Gastrocnemius medialis (tissue), 4 donors: Measurements from ENCODE around the gene TMPRSS2. TPM values are rescaled to one million over a fixed set of nuclear protein-coding genes. Genes with fewer than 3 reads are reported as not detected.

Experiments used
- ATAC-seq, 2 donors: fragments of 150-250 bp; one replicate each; pipeline ENCODE4 v1.9.1; 2016
- DNase-seq, 2 donors: peaks; one replicate each; pipeline ENCODE4 v3.0.0-alpha.2; 2019
- H3K27ac ChIP-seq, 4 donors: fragments of 200-600 bp; sonication (generic); 1 replicate in 1 of 4; 2 replicates in 3 of 4; pipeline ENCODE4 v1.5.1; 2016 to 2018; ENCODE audit warnings: mild to moderate bottlenecking in 2 of 4, moderate library complexity in 1 of 4
- H3K27me3 ChIP-seq, 3 donors: fragments of 200-600 bp; sonication (generic) in 2 of 3; 1 replicate in 1 of 3; 2 replicates in 2 of 3; pipeline versions ENCODE4 v1.5.1 to v1.6.0; 2016 to 2019; ENCODE audit warnings: mild to moderate bottlenecking in 1 of 3, moderate library complexity in 1 of 3
- H3K36me3 ChIP-seq, 2 donors: fragments of 200-600 bp; sonication (generic) in 1 of 2; one replicate each; pipeline ENCODE4 v1.5.1; 2017 to 2018
- H3K4me1 ChIP-seq, 2 donors: fragments of 200-600 bp; sonication (generic) in 1 of 2; one replicate each; pipeline ENCODE4 v1.5.1; 2016 to 2017; ENCODE audit warnings: mild to moderate bottlenecking in 2 of 2
- H3K4me3 ChIP-seq, 4 donors: fragments of 200-600 bp; sonication (generic) in 3 of 4; 1 replicate in 1 of 4; 2 replicates in 3 of 4; pipeline ENCODE4 v1.5.1; 2016 to 2019; ENCODE audit warnings: mild to moderate bottlenecking in 2 of 4
- H3K9me3 ChIP-seq, 3 donors: fragments of 200-600 bp; sonication (generic) in 2 of 3; 1 replicate in 1 of 3; 2 replicates in 2 of 3; pipeline ENCODE4 v1.5.1; 2016 to 2019
- POLR2A ChIP-seq, 2 donors: fragments of 450-650 bp; IDR thresholded peaks; one replicate each; pipeline ENCODE4 v1.6.1; 2017; ENCODE audit warnings: antibody characterized with exemption in 2 of 2, mild to moderate bottlenecking in 2 of 2, moderate library complexity in 2 of 2
- in situ Hi-C, 4 donors: fragments of 200-750 bp; cut with MboI; loops; one replicate each; pipeline versions ENCODE4 v1.15.0 to v1.8.0; 2017; ENCODE audit warnings: low sequenced_read_pairs in 4 of 4
- intact Hi-C: fragments of 100-400 bp; cut with DNase I; formaldehyde crosslinking; loops from one replicate; pipeline ENCODE4 v1.15.1; 2023; ENCODE audit warnings: low total_unique reads
- total RNA-seq, 4 donors: library from RNA; depleted of rRNA; stranded (reverse); fragments of >200 nt; gene quantifications; one replicate each; pipeline versions ENCODE4 v1.1.0 to v1.2.3, GENCODE V29; 2016
- TF ChIP-seq, protein P1 (sequence below), 5 experiments: fragments of 450-650 bp in 3 of 5; fragments of 200-600 bp in 2 of 5; sonication (generic) in 2 of 5; IDR thresholded peaks in 4 of 5; conservative IDR thresholded peaks in 1 of 5; 1 replicate in 4 of 5; 2 replicates in 1 of 5; pipeline ENCODE4 v1.5.1; 2016 to 2019; ENCODE audit warnings: antibody characterized with exemption in 5 of 5, mild to moderate bottlenecking in 3 of 5, moderate library complexity in 3 of 5

The TMPRSS2 gene
- total RNA-seq, 4 donors from 2014 or later, result 0.09 to 1.2 TPM; not detected in 2

GRCh38 chr21:41435706-41436105 lies 72.3 kb downstream of the TMPRSS2 start:
- no peak overlapping the region for H3K4me3 ChIP-seq
- no peak for DNase-seq
- in situ Hi-C loops, result no loop called here
- TF ChIP-seq POLR2A (IDR thresholded peaks at IDR 0.05), result no peak
- TF ChIP-seq, protein P1, sequence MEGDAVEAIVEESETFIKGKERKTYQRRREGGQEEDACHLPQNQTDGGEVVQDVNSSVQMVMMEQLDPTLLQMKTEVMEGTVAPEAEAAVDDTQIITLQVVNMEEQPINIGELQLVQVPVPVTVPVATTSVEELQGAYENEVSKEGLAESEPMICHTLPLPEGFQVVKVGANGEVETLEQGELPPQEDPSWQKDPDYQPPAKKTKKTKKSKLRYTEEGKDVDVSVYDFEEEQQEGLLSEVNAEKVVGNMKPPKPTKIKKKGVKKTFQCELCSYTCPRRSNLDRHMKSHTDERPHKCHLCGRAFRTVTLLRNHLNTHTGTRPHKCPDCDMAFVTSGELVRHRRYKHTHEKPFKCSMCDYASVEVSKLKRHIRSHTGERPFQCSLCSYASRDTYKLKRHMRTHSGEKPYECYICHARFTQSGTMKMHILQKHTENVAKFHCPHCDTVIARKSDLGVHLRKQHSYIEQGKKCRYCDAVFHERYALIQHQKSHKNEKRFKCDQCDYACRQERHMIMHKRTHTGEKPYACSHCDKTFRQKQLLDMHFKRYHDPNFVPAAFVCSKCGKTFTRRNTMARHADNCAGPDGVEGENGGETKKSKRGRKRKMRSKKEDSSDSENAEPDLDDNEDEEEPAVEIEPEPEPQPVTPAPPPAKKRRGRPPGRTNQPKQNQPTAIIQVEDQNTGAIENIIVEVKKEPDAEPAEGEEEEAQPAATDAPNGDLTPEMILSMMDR (IDR thresholded peaks at IDR 0.05 in 4 of 5, conservative IDR thresholded peaks at IDR 0.05 in 1 of 5), result no peak
- H3K36me3 ChIP-seq, result peaks cover 0 to 5% of the 10 kb centered on the region in 2 donors
- no peak for ATAC-seq
- no peaks in the 10 kb centered on the region for H3K27me3 ChIP-seq
- H3K9me3 ChIP-seq, result no peaks in the 10 kb centered on the region
- H3K27ac ChIP-seq, result no peak overlapping the region
- intact Hi-C loops, result no loop called here
- H3K4me1 ChIP-seq, result no peaks in the 10 kb centered on the region

- no peak overlapping the region for H3K4me3 ChIP-seq
- H3K4me1 ChIP-seq, result no peaks in the 10 kb centered on the region
- no peaks in the 10 kb centered on the region for H3K27me3 ChIP-seq
- in situ Hi-C loops, result no loop called here
- peaks cover 0 to 5% of the 10 kb centered on the region in 2 donors for H3K36me3 ChIP-seq
- TF ChIP-seq, protein P1 (IDR thresholded peaks at IDR 0.05 in 4 of 5, conservative IDR thresholded peaks at IDR 0.05 in 1 of 5), result no peak
- no peak for TF ChIP-seq POLR2A (IDR thresholded peaks at IDR 0.05)
- H3K9me3 ChIP-seq, result no peaks in the 10 kb centered on the region
- intact Hi-C loops, result no loop called here
- no peak for ATAC-seq
- DNase-seq, result no peak
- no peak overlapping the region for H3K27ac ChIP-seq
These were observed 74.4 kb downstream of the TMPRSS2 start for GRCh38 chr21:41433566-41433965.

DNA sequence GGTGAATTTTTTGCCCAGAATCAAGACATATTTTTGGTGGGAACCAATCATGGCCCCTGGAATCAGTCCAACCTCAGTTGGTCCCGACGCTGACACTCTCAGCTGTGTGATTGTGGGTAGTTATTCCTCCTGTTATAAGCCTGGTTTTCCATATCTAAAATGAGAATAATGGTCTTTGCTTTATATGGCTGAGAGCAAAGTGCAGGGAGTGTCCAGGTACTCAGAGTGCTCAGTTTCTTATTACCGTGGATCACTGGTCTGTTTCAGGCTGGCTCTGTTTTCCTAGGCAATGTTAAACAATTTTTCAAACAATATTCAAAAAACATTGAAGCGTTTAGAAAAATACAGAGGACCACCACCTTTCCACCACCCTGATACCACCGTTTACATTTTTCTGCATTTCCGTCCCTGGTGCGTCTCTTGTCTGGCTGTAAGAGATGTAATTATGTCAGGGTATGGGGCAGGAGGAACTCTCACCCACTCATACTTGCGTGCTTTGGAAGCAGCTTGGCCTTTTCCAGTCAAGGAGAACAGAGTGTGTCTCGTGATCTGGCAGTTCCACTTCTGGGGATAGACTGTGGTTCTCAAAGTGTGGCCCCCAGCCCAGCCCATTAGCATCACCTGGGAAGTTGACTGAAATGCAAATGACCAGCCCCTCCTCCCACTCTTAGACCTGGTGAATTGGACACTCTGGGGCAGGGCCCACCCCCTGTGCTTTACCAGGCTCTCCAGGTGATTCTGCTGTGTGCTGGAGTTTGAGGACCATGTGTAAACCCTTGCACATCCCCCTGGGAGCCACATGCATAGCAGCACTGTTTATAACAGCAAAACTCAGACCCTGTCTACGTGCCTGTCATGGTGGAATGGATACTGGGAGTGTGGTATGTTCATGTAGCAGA lies 75.1 kb downstream of the TMPRSS2 start:
- no peaks in the 10 kb centered on the region for H3K9me3 ChIP-seq
- no peaks in the 10 kb centered on the region for H3K27me3 ChIP-seq
- in situ Hi-C loops, result no loop called here
- intact Hi-C loops, result no loop called here
- TF ChIP-seq, protein P1 (IDR thresholded peaks at IDR 0.05 in 4 of 5, conservative IDR thresholded peaks at IDR 0.05 in 1 of 5), result no peak
- TF ChIP-seq POLR2A (IDR thresholded peaks at IDR 0.05), result no peak
- ATAC-seq (no peak), DNase-seq (no peak)
- H3K36me3 ChIP-seq, result peaks cover 0 to 5% of the 10 kb centered on the region in 2 donors
- H3K4me3 ChIP-seq, result no peak overlapping the region
- no peaks in the 10 kb centered on the region for H3K4me1 ChIP-seq
- no peak overlapping the region for H3K27ac ChIP-seq

GRCh38 chr21:41431788-41432548 lies 76.0 kb downstream of the TMPRSS2 start:
- no peak overlapping the region for H3K4me3 ChIP-seq
- no peak overlapping the region for H3K27ac ChIP-seq
- H3K4me1 ChIP-seq, result peaks cover 0 to 6% of the 10 kb centered on the region in 2 donors
- H3K27me3 ChIP-seq, result peaks cover 0 to 3% (median 0%) of the 10 kb centered on the region in 3 donors
- DNase-seq (no peak), ATAC-seq (no peak)
- intact Hi-C loops, result no loop called here
- in situ Hi-C loops, result no loop called here
- TF ChIP-seq, protein P1 (IDR thresholded peaks at IDR 0.05 in 4 of 5, conservative IDR thresholded peaks at IDR 0.05 in 1 of 5), result no peak
- no peak for TF ChIP-seq POLR2A (IDR thresholded peaks at IDR 0.05)
- H3K9me3 ChIP-seq, result no peaks in the 10 kb centered on the region
- peaks cover 0 to 5% of the 10 kb centered on the region in 2 donors for H3K36me3 ChIP-seq
